ENCODE results near the gene RAB33B. TPM values are rescaled to one million over a fixed set of nuclear protein-coding genes. Genes with fewer than 3 reads are reported as not detected.

RAB33B gene
- total and polyA plus RNA-seq, 10 of the 15 experiments (the other 5 are each of a cell fraction or from before 2014, with no cell fraction given) = 3.2 to 10.7 (median 7.5) TPM

- TF ChIP-seq GABPA (IDR thresholded peaks at IDR 0.05; ENCODE audit: low read depth) (no peak), DPF2 (IDR thresholded peaks at IDR 0.05) (peak; percentile 57; the same call in 1 of the 2 replicates), KLF5 (IDR thresholded peaks at IDR 0.05; ENCODE audit: partially characterized antibody) (peak; percentile 78), ZNF217 (IDR thresholded peaks at IDR 0.05) (0 out of 2 replicates have a peak, but pooled peaks have one; percentile 0), HDGF (IDR thresholded peaks at IDR 0.05) (peak; percentile 92), SPI1 (IDR thresholded peaks at IDR 0.05; ENCODE audit: borderline replicate concordance, insufficient read depth, low read depth, low read length) (peak; percentile 29; the same call in 1 of the 2 replicates), LARP7 (IDR thresholded peaks at IDR 0.05) (peak; percentile 72), TCF12 (IDR thresholded peaks at IDR 0.05; ENCODE audit: low read depth, low read length) (peak; percentile 28; the same call in 1 of the 2 replicates), IKZF1 (conservative IDR thresholded peaks at IDR 0.05) (peak; percentile 98), YY1 (IDR thresholded peaks at IDR 0.05; ENCODE audit: low read depth, low read length) (peak; percentile 10; the same call in 1 of the 2 replicates), TCF3 (IDR thresholded peaks at IDR 0.05; ENCODE audit: borderline replicate concordance, insufficient read depth, low read depth, low read length) (no peak), NKRF (conservative IDR thresholded peaks at IDR 0.05) (peak; percentile 57; the same call in 1 of the 2 replicates), RELA (IDR thresholded peaks at IDR 0.05; ENCODE audit: borderline replicate concordance, partially characterized antibody) (peak; percentile 26), TAF1 (IDR thresholded peaks at IDR 0.05; ENCODE audit: borderline replicate concordance, low read depth, low read length) (peak; percentile 34; the same call in 1 of the 2 replicates), MEF2A (IDR thresholded peaks at IDR 0.05; ENCODE audit: insufficient read depth, low read depth, low read length) (0 out of 2 replicates have a peak, but pooled peaks have one; percentile 6), ZNF687 (IDR thresholded peaks at IDR 0.05) (0 out of 2 replicates have a peak, but pooled peaks have one; percentile 18), BACH1 (IDR thresholded peaks at IDR 0.05; ENCODE audit: borderline replicate concordance) (peak; percentile 83; the same call in 1 of the 2 replicates), NFIC (IDR thresholded peaks at IDR 0.05; ENCODE audit: low read depth, low read length) (no peak; the same call in 1 of the 2 replicates), POLR2AphosphoS2 (IDR thresholded peaks at IDR 0.05; ENCODE audit: low read depth, low read length) (peak; percentile 66; the same call in 1 of the 2 replicates), CHD2 (IDR thresholded peaks at IDR 0.05; ENCODE audit: borderline replicate concordance, low read depth, low read length) (peak; percentile 99), ZBTB33 (IDR thresholded peaks at IDR 0.05) (peak; percentile 52; the same call in 1 of the 2 replicates)
These were observed 380 bp upstream of the RAB33B start (continued) for GRCh38 chr4:139453371-139454110.

All from GM12878 (cell line).